Endothelial cell of coronary artery (primary cell): ENCODE measurements around the gene IFI35. TPM values are rescaled to one million over a fixed set of nuclear protein-coding genes. Genes with fewer than 3 reads are reported as not detected.

Experiments
- total RNA-seq: library from RNA; depleted of rRNA; stranded (reverse); fragments of >200 nt; gene quantifications from 2 replicates; pipeline ENCODE4 v1.2.3, GENCODE V29; 2014

IFI35 gene
- total RNA-seq, result 6.9 and 10.1 TPM in 2 replicates

GRCh38 chr17:43006639-43007551 is at the start of gene IFI35:
IFI35 (plus strand) TSS chr17:43006784; CDS start chr17:43006948, 164 bp downstream.

GRCh38 chr17:42964161-42964932 is 42.2 kb upstream of the IFI35 start, which contains the start of gene AARSD1:
AARSD1 (minus strand) TSS chr17:42964454; CDS start chr17:42964440, 14 bp downstream.

GRCh38 chr17:42979511-42980273 is 26.9 kb upstream of the IFI35 start, which contains the start of gene PTGES3L:
PTGES3L (minus strand) TSS chr17:42980080; CDS start chr17:42980053, 27 bp downstream.

GRCh38 chr17:42980274-42980765 is 26.3 kb upstream of the IFI35 start, which contains the start of gene RUNDC1:
RUNDC1 (plus strand) TSS chr17:42980565; CDS start chr17:42980577, 12 bp downstream.

GRCh38 chr17:42997984-42998938 is 8.3 kb upstream of the IFI35 start, which contains the start of gene RPL27:
RPL27 (plus strand) TSS chr17:42998419; CDS start chr17:42998751, 332 bp downstream.

GRCh38 chr17:43021741-43022512 is 15.3 kb downstream of the IFI35 start, which contains the start of gene VAT1:
VAT1 (minus strand) TSS chr17:43022385; CDS start chr17:43022322, 63 bp downstream.

DNA sequence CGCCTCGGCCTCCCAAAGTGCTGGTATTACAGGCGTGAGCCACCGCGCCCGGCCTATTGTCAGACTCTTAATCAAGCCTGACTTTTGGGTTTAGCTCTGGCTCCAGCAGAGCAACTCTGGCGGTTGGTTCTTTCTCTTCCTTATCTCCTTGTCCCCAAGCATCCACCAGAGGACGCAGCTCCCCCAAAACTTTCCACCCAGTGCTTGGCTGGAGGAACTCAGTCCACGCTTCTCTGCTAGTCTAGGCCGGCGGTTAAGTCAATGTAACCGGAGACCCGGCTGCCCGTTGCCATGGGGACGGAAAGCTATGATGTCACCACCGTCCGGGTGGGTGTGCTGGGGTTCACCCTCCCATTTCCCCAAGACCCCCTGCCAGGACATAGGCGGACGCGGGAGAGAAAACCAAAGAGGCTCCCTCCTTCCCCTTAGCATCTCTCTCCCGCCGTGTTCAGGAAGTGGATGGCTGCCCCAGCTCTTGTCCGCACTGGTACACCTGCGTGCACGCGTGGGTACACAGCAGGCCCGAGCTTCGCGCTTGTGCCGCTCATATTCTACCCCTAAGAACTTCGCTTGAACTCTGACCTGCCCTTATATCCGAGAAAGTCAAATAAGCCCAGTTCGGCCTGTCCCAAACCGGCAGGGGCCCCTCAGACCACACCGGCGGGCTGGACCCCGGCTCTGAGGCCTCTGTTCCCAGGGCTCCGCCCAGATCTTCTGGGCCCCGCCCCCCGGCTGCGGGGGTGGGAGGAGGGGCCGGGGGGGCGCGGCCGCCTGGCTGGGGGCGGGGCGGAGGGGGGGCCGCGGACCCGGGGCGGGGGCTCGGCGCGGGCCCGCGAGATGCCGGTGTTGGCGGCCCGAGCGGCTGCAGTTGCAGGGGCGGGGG is 18.1 kb downstream of the IFI35 start, which contains the start of gene RND2:
Gene RND2 (plus strand): TSS at position 825 of the 883 bp plus-strand sequence. CDS start 117 bp downstream, outside the sequence.

Other genes starting within 250 kb of the IFI35 start
- 2.5 and 2.7 TPM in 2 replicates for gene RAMP2, start 245.6 kb upstream of the IFI35 start, total RNA-seq
- 40.4 and 46.0 TPM in 2 replicates for gene VPS25, start 233.3 kb upstream of the IFI35 start, total RNA-seq
- gene WNK4, start 226.2 kb upstream of the IFI35 start, total RNA-seq, result 0.63 and 8.1 TPM in 2 replicates
- 53.3 and 71.7 TPM in 2 replicates for gene COA3, start 208.1 kb upstream of the IFI35 start, total RNA-seq
- 0.19 TPM in 1 of 2 replicates, not detected in the other for gene CNTD1, start 207.9 kb upstream of the IFI35 start, total RNA-seq
- 161 and 174 TPM in 2 replicates for gene BECN1, start 182.5 kb upstream of the IFI35 start, total RNA-seq
- 86.4 and 101 TPM in 2 replicates for gene PSME3, start 173.4 kb upstream of the IFI35 start, total RNA-seq
- 0.36 and 0.38 TPM in 2 replicates for gene AOC2, start 162.2 kb upstream of the IFI35 start, total RNA-seq
- under 0.01 TPM in 2 replicates for gene AOC3, start 155.6 kb upstream of the IFI35 start, total RNA-seq
- gene G6PC1, start 106.0 kb upstream of the IFI35 start, total RNA-seq, result not detected in 2 replicates
- 25.1 and 26.8 TPM in 2 replicates for gene AARSD1, start 42.3 kb upstream of the IFI35 start, total RNA-seq
- 0.09 and 0.18 TPM in 2 replicates for gene PTGES3L, start 26.7 kb upstream of the IFI35 start, total RNA-seq
- 9.4 and 14.7 TPM in 2 replicates for gene RUNDC1, start 26.2 kb upstream of the IFI35 start, total RNA-seq
- gene RPL27, start 8.4 kb upstream of the IFI35 start, total RNA-seq, result 1,452 and 1,877 TPM in 2 replicates
- 228 and 254 TPM in 2 replicates for gene VAT1, start 15.6 kb downstream of the IFI35 start, total RNA-seq
- gene RND2, start 18.4 kb downstream of the IFI35 start, total RNA-seq, result 0.18 and 0.28 TPM in 2 replicates
- 9.9 and 18.0 TPM in 2 replicates for gene BRCA1, start 118.6 kb downstream of the IFI35 start, total RNA-seq
- gene NBR1, start 164.4 kb downstream of the IFI35 start, total RNA-seq, result 83.3 and 89.7 TPM in 2 replicates
- gene TMEM106A, start 205.1 kb downstream of the IFI35 start, total RNA-seq, result 1.3 and 2.0 TPM in 2 replicates
- gene CCDC200, start 221.8 kb downstream of the IFI35 start, total RNA-seq, result not detected in 2 replicates
- not detected in 2 replicates for gene RNU2-1, start 227.2 kb downstream of the IFI35 start, total RNA-seq